Heart left ventricle (tissue), 16 donors: ENCODE measurements around the gene TRIP13. TPM values are rescaled to one million over a fixed set of nuclear protein-coding genes. Genes with fewer than 3 reads are reported as not detected.
A peak's percentile ranks its signal among the peaks of the same experiment; 100 is the strongest.

Source experiments
- ATAC-seq, 4 donors: fragments of 200-7000 bp; cut with Tn5 transposase; one replicate each; pipeline ENCODE4 v1.9.1; 2020 to 2022; ENCODE audit warnings: moderate library complexity in 4 of 4, mild to moderate bottlenecking in 3 of 4, moderate number of reproducible peaks in 1 of 4
- DNase-seq, 5 donors: peaks; one replicate each; pipeline ENCODE4 v3.0.0-alpha.2; 2020
- H3K27ac ChIP-seq, 12 donors: fragments of 200-600 bp; sonication (generic) in 4 of 12; one replicate each; pipeline versions ENCODE4 v1.5.0 to v1.8.0; 2016 to 2022; ENCODE audit warnings: mild to moderate bottlenecking in 2 of 12
- H3K27me3 ChIP-seq, 9 donors: fragments of 200-600 bp; sonication (generic) in 2 of 9; one replicate each; pipeline versions ENCODE4 v1.5.1 to v1.8.0; 2016 to 2022; ENCODE audit warnings: mild to moderate bottlenecking in 3 of 9
- H3K36me3 ChIP-seq, 9 donors: fragments of 200-600 bp; sonication (generic) in 2 of 9; one replicate each; pipeline versions ENCODE4 v1.5.0 to v1.8.0; 2018 to 2022; ENCODE audit warnings: mild to moderate bottlenecking in 2 of 9
- H3K4me1 ChIP-seq, 12 donors: fragments of 200-600 bp; sonication (generic) in 4 of 12; one replicate each; pipeline versions ENCODE4 v1.5.0 to v1.8.0; 2016 to 2022; ENCODE audit warnings: mild to moderate bottlenecking in 3 of 12
- H3K4me3 ChIP-seq, 12 donors: fragments of 200-600 bp; sonication (generic) in 4 of 12; one replicate each; pipeline versions ENCODE4 v1.5.0 to v1.8.0; 2017 to 2022; ENCODE audit warnings: mild to moderate bottlenecking in 9 of 12, moderate library complexity in 4 of 12
- H3K9me3 ChIP-seq, 12 donors: fragments of 200-600 bp; sonication (generic) in 4 of 12; one replicate each; pipeline versions ENCODE4 v1.5.0 to v1.8.0; 2016 to 2022; ENCODE audit warnings: mild to moderate bottlenecking in 1 of 12
- CTCF ChIP-seq, 12 donors: fragments of 200-600 bp; sonication (generic) in 4 of 12; IDR thresholded peaks; one replicate each; pipeline versions ENCODE4 v1.5.0 to v1.8.0; 2018 to 2022; ENCODE audit warnings: antibody characterized with exemption in 12 of 12, mild to moderate bottlenecking in 5 of 12
- POLR2A ChIP-seq, 2 donors: fragments of 450-650 bp; IDR thresholded peaks; one replicate each; pipeline ENCODE4 v1.6.1; 2017; ENCODE audit warnings: antibody characterized with exemption in 2 of 2, mild to moderate bottlenecking in 2 of 2, moderate library complexity in 2 of 2
- WGBS, 4 donors: extraction: QIAGEN DNeasy Blood & Tissue Kit in 2 of 4; methylation state at CpG; one replicate each; pipeline versions ENCODE4 v1.1.5 to v1.1.7; 2013 to 2018; 5-methylcytosine and 5-hydroxymethylcytosine counted together
- intact Hi-C, 10 donors: fragments of 100-400 bp; cut with DNase I; formaldehyde crosslinking; loops; one replicate each; pipeline versions ENCODE4 v1.11.1 to v1.14.2; 2022
- polyA plus RNA-seq, 2 donors: library from polyadenylated mRNA; stranded (reverse); fragments of 200-250 nt; gene quantifications; one replicate each; pipeline ENCODE4 v1.2.3, GENCODE V29; 2013
- total RNA-seq, 9 donors: library from RNA; depleted of rRNA in 2 of 9; stranded (reverse); fragments of >200 nt in 2 of 9; fragmentation: NEBNext Ultra II Directional in 3 of 9; extraction: Animal tissue kit (Norgen Biotek cat#: 25700) in 3 of 9; gene quantifications; one replicate each; pipeline versions ENCODE4 v1.1.0 to v1.2.4, GENCODE V29; 2016 to 2023
- donor health status: ischemic (EF 13 %, LVEDD 7.1; RV severe dilation, severe dysfunction).
- donor health status: healthy with polysubstance abuse.
- donor health status: DM: no; HTN: yes; CAD: no.
- donor health status: DM: no; HTN: no; CAD: no.
- donor health status: ischemic (EF 25% LVEDD 6.9; RV normal size, moderate dysfunction).
- donor health status: ischemic (EF 25% LVEDD 5.7; RV mildly dilated, moderate dysfunction).
- donor health status: healthy.
- donor health status: DM: yes; HTN: yes; CAD: no.
- donor health status: ischemic (EF 35%, LVEDD 5.7; RV mildly dilated, moderate dysfunction).
- donor health status: nonischemic (EF 11% LVEDD 7.7; RV severe dilation, severe dysfunction).
- donor health status: DM: yes; HTN: yes; CAD: no.
- donor health status: PGD.
- donor health status: ischemic (EF 29% LVEDD 5.4; RV normal size, mild dysfunction).
- donor health status: nonischemic (EF 23%, LVEDD 6.1; RV moderate dilation, normal function).

Gene TRIP13
- total and polyA plus RNA-seq, 11 donors, result 0.19 to 4.2 (median 0.49) TPM

GRCh38 chr5:962801-963200 lies 70.1 kb downstream of the TRIP13 start:
- H3K9me3 ChIP-seq, result no peaks in the 10 kb centered on the region
- H3K36me3 ChIP-seq, result no peaks in the 10 kb centered on the region
- no peak for DNase-seq
- peaks cover 0 to 11% (median 0%) of the 10 kb centered on the region in 9 donors for H3K27me3 ChIP-seq
- H3K4me1 ChIP-seq, result peaks cover 0 to 29% (median 4%) of the 10 kb centered on the region in 12 donors
- no peak overlapping the region for H3K27ac ChIP-seq
- intact Hi-C loops, result no loop called here
- TF ChIP-seq CTCF (IDR thresholded peaks at IDR 0.05) (no peak), POLR2A (IDR thresholded peaks at IDR 0.05) (no peak)
- ATAC-seq, result no peak
- 90 to 98% (median 94%) methylated on average over 4 to 12 of the region's 12 CpGs for WGBS, 4 donors
- no peak overlapping the region for H3K4me3 ChIP-seq

DNA sequence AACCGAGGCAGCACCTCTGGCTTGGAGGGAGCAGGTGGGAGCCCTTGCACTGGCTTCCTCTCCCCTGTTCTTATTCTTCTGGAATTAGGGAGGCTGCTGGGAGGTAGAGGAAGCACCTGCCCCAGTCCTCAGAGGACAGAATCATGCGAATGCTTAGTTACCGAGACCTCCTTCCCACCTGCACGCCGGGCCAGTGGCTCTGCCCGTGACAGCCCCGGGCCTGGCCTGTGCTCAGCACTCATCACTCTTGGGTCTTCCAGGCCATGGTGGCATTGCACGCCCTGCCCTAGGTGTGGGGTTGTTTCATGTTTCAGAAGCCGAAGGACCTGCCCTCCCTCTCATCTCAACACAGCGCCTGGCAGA lies 70.6 kb downstream of the TRIP13 start:
- Histone ChIP-seq H3K4me1 (peaks cover 0 to 33% (median 6%) of the 10 kb centered on the region in 12 donors), H3K9me3 (no peaks in the 10 kb centered on the region), H3K27me3 (peaks cover 0 to 16% (median 0%) of the 10 kb centered on the region in 9 donors), H3K4me3 (no peak overlapping the region), H3K36me3 (no peaks in the 10 kb centered on the region), H3K27ac (peak overlapping the region in 5 of 12 donors; percentile 13 to 59 (median 40))
- DNase-seq (peak in 1 of 5 donors; percentile 17), ATAC-seq (no peak)
- intact Hi-C loops, result no loop called here
- 65 to 75% (median 68%) methylated on average over 7 to 10 of the region's 10 CpGs for WGBS, 4 donors
- TF ChIP-seq POLR2A (IDR thresholded peaks at IDR 0.05), result no peak
- no peak for TF ChIP-seq CTCF (IDR thresholded peaks at IDR 0.05)

GRCh38 chr5:963673-964531 lies 71.2 kb downstream of the TRIP13 start:
- Histone ChIP-seq H3K9me3 (no peaks in the 10 kb centered on the region), H3K36me3 (no peaks in the 10 kb centered on the region), H3K27me3 (peaks cover 0 to 19% (median 4%) of the 10 kb centered on the region in 9 donors), H3K4me1 (peaks cover 0 to 37% (median 7%) of the 10 kb centered on the region in 12 donors), H3K27ac (peak overlapping the region in 6 of 12 donors; percentile 2 to 59 (median 31)), H3K4me3 (peak overlapping the region in 2 of 12 donors; percentile 4)
- ATAC-seq (peak in 3 of 4 donors; percentile 71 to 75 (median 71)), DNase-seq (peak; percentile 54 to 82 (median 74))
- intact Hi-C loops, result no loop called here
- no peak for TF ChIP-seq POLR2A (IDR thresholded peaks at IDR 0.05)
- TF ChIP-seq CTCF (IDR thresholded peaks at IDR 0.05), result no peak
- WGBS, 4 donors, result 60 to 64% (median 63%) methylated on average over 29 to 31 of the region's 31 CpGs

DNA sequence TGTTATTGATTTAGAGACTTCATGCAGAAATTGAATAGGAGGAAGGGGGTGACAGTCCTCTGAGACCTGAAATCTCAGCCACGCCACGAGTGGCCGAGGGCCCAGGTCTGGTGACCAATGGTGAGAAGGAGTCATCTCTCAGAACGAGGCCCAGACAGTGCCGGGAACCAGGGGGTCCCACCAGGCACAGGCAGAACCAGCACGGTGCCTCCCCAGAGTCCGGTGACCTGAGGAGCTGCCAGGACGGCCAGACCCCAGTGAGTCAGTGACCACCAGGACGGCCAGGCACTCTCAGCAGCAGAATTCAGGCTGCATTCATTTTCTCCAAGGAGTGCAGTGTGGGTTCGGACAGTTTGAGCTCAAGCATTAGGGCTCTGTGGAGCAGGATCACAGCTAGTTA lies 72.1 kb downstream of the TRIP13 start:
- H3K4me1 ChIP-seq, result peaks cover 0 to 37% (median 7%) of the 10 kb centered on the region in 12 donors
- DNase-seq, result peak in 2 of 5 donors; percentile 31 to 59
- intact Hi-C loops, result no loop called here
- H3K4me3 ChIP-seq, result no peak overlapping the region
- TF ChIP-seq POLR2A (IDR thresholded peaks at IDR 0.05), result no peak
- TF ChIP-seq CTCF (IDR thresholded peaks at IDR 0.05), result no peak
- no peak for ATAC-seq
- no peak overlapping the region for H3K27ac ChIP-seq
- H3K9me3 ChIP-seq, result no peaks in the 10 kb centered on the region
- no peaks in the 10 kb centered on the region for H3K36me3 ChIP-seq
- WGBS, 4 donors, result 69 to 84% (median 78%) methylated on average over 8 to 10 of the region's 10 CpGs
- H3K27me3 ChIP-seq, result peaks cover 0 to 19% (median 4%) of the 10 kb centered on the region in 9 donors
